ENCODE measurements around the gene MICAL3.

- no peak for TF ChIP-seq CTCF (IDR thresholded peaks at IDR 0.05; ENCODE audit: low read depth, low read length)
- no peak for TF ChIP-seq EZH2phosphoT487 (IDR thresholded peaks at IDR 0.05; ENCODE audit: low read depth)
Observed at GRCh38 chr22:17893900-17894535, 130.3 kb downstream of the MICAL3 start.

Data from OCI-LY3 (cell line).